ENCODE results near the gene CKS1B. TPM values are rescaled to one million over a fixed set of nuclear protein-coding genes. Genes with fewer than 3 reads are reported as not detected.

The CKS1B gene
- total RNA-seq, 2 donors from 2014 or later, result 22.5 to 23.4 TPM

- DNase-seq (ENCODE audit: low spot score), result peak; percentile 47
- intact Hi-C loops (cut with DNase I), result no loop called here
Observed at GRCh38 chr1:154996966-154997701, 22.7 kb downstream of the CKS1B start.

GRCh38 chr1:154998201-154998780 lies 23.8 kb downstream of the CKS1B start:
- DNase-seq (ENCODE audit: low spot score), result peak; percentile 52
- intact Hi-C loops (cut with DNase I), result no loop called here

- peak; percentile 92 for DNase-seq (ENCODE audit: low spot score)
- intact Hi-C loops (cut with DNase I), result no loop called here
Observed at GRCh38 chr1:154998818-154999570, 24.5 kb downstream of the CKS1B start.

- DNase-seq (ENCODE audit: low spot score), result peak; percentile 80
- intact Hi-C loops (cut with DNase I), result no loop called here
Observed at GRCh38 chr1:154999571-155000410, 25.3 kb downstream of the CKS1B start.

GRCh38 chr1:155000411-155000725 lies 25.9 kb downstream of the CKS1B start:
- peak; percentile 81 for DNase-seq (ENCODE audit: low spot score)
- intact Hi-C loops (cut with DNase I), result no loop called here

GRCh38 chr1:155000726-155001424 lies 26.4 kb downstream of the CKS1B start:
- peak; percentile 95 for DNase-seq (ENCODE audit: low spot score)

GRCh38 chr1:155001425-155001674 lies 26.9 kb downstream of the CKS1B start:
- no peak for DNase-seq (ENCODE audit: low spot score)
- intact Hi-C loops (cut with DNase I), result no loop called here

More at GRCh38 chr1:155000726-155001424, 26.4 kb downstream of the CKS1B start:
- intact Hi-C loops (cut with DNase I), result no loop called here

- DNase-seq (ENCODE audit: low spot score), result peak; percentile 100
- intact Hi-C loops (cut with DNase I), result loop anchor here (1.0 to 2.0 kb wide), 2 partner anchors 48 to 49 kb away; partner anchors contain the start of gene ADAM15 (in 1 of the 2)
Observed at GRCh38 chr1:155001675-155002463, 27.4 kb downstream of the CKS1B start.

- intact Hi-C loops (cut with DNase I), result loop anchor here (1.0 to 2.0 kb wide), 2 partner anchors 48 kb away; partner anchors contain the start of gene ADAM15 (in 1 of the 2)
- no peak for DNase-seq (ENCODE audit: low spot score)
Observed at GRCh38 chr1:155002464-155003226, 28.2 kb downstream of the CKS1B start, which contains the start of gene ZBTB7B. Gene ZBTB7B (plus strand): TSS chr1:155002802. CDS start chr1:155014661, 11,859 bp downstream.

- intact Hi-C loops (cut with DNase I), result loop anchor here in 1 of 2 donors (2.0 kb wide), 1 partner anchor 48 kb away; the partner anchor contains the start of gene ADAM15
- no peak for DNase-seq (ENCODE audit: low spot score)
Observed at GRCh38 chr1:155003227-155003765, 28.8 kb downstream of the CKS1B start.

GRCh38 chr1:155003766-155004351 lies 29.4 kb downstream of the CKS1B start:
- intact Hi-C loops (cut with DNase I), result loop anchor here in 1 of 2 donors (2.0 kb wide), 1 partner anchor 47 kb away; the partner anchor contains the start of gene ADAM15
- DNase-seq (ENCODE audit: low spot score), result peak; percentile 90

GRCh38 chr1:155004352-155005075 lies 30.0 kb downstream of the CKS1B start:
- no peak for DNase-seq (ENCODE audit: low spot score)
- intact Hi-C loops (cut with DNase I), result loop anchor here in 1 of 2 donors (5.0 kb wide), 1 partner anchor 42 kb away; the partner anchor contains the start of gene PYGO2

GRCh38 chr1:155005076-155006011 lies 30.9 kb downstream of the CKS1B start:
- intact Hi-C loops (cut with DNase I), result loop anchor here in 1 of 2 donors (5.0 kb wide), 1 partner anchor 43 kb away; the partner anchor contains the start of gene PYGO2
- DNase-seq (ENCODE audit: low spot score), result no peak

GRCh38 chr1:155006601-155007101 lies 32.2 kb downstream of the CKS1B start:
- DNase-seq (ENCODE audit: low spot score), result no peak
- intact Hi-C loops (cut with DNase I), result loop anchor here in 1 of 2 donors (5.0 kb wide), 1 partner anchor 44 kb away; the partner anchor contains the start of gene PYGO2

All from posterior vena cava (tissue), 2 donors.